Kidney (tissue), 14 donors: ENCODE data around the gene ARHGAP22. TPM values are rescaled to one million over a fixed set of nuclear protein-coding genes. Genes with fewer than 3 reads are reported as not detected.

Experiments
- DNase-seq, 5 donors: peaks; one replicate each; pipeline ENCODE4 v3.0.0-alpha.2; 2013 to 2020
- FAIRE-seq: peaks from 2 replicates; lab custom pipeline; 2012; peaks lifted over from hg19 to GRCh38; lab: Jason Lieb, UNC
- H3K27ac ChIP-seq, 2 donors: one replicate each; pipeline ENCODE4 v1.7.0; 2013; ENCODE audit warnings: low read depth in 2 of 2, low read length in 2 of 2, inconsistent platforms in 1 of 2
- H3K27me3 ChIP-seq: one replicate; pipeline ENCODE4 v1.7.1; 2013; ENCODE audit warnings: low read length, inconsistent platforms; ENCODE audit not compliant: control insufficient read depth, insufficient read depth
- H3K36me3 ChIP-seq, 3 donors: one replicate each; pipeline versions ENCODE4 v1.7.0 to v1.7.1; 2013; ENCODE audit warnings: low read length in 3 of 3, control low read depth in 1 of 3, inconsistent platforms in 1 of 3; ENCODE audit not compliant: insufficient read depth in 3 of 3, control insufficient read depth in 2 of 3
- H3K4me1 ChIP-seq, 3 donors: one replicate each; pipeline versions ENCODE4 v1.7.0 to v1.7.1; 2013; ENCODE audit warnings: low read length in 3 of 3, inconsistent platforms in 1 of 3, low read depth in 1 of 3; ENCODE audit not compliant: control insufficient read depth in 2 of 3, insufficient read depth in 2 of 3
- H3K4me3 ChIP-seq, 3 donors: one replicate each; pipeline versions ENCODE4 v1.7.0 to v1.8.1; 2013; ENCODE audit warnings: low read length in 3 of 3, control low read depth in 1 of 3, inconsistent platforms in 1 of 3
- H3K9ac ChIP-seq, 3 donors: one replicate each; pipeline versions ENCODE4 v1.7.0 to v1.7.1; 2013; ENCODE audit warnings: low read length in 3 of 3, control low read depth in 1 of 3, inconsistent platforms in 1 of 3
- H3K9me3 ChIP-seq, 3 donors: one replicate each; pipeline versions ENCODE4 v1.7.0 to v1.7.1; 2013; ENCODE audit warnings: low read length in 3 of 3, control low read depth in 1 of 3, inconsistent platforms in 1 of 3; ENCODE audit not compliant: control insufficient read depth in 2 of 3, insufficient read depth in 1 of 3
- intact Hi-C: fragments of 100-400 bp; cut with DNase I; formaldehyde crosslinking; loops from one replicate; pipeline ENCODE4 v1.11.1; 2022
- polyA plus RNA-seq: library from polyadenylated mRNA; stranded (reverse); fragments of 350-450 nt; fragmentation: Illumina TruSeq; extraction: RNeasy Lipid Tissue Mini Kit (QIAGEN cat#74804); gene quantifications from one replicate; pipeline ENCODE4 v1.2.3, GENCODE V29; 2014; ENCODE audit warnings: low read depth, low replicate concordance; ENCODE audit not compliant: insufficient read depth
- total RNA-seq: library from RNA; stranded (reverse); fragmentation: NEBNext Ultra II Directional; extraction: Animal tissue kit (Norgen Biotek cat#: 25700); gene quantifications from one replicate; pipeline ENCODE4 v1.2.1, GENCODE V29; 2021
- TF ChIP-seq, protein P1 (sequence below): IDR thresholded peaks from 3 replicates; pipeline ENCODE4 v1.5.1; 2012; ENCODE audit warnings: mild to moderate bottlenecking, moderate library complexity, borderline replicate concordance; ENCODE audit not compliant: insufficient read depth; ENCODE audit errors: extremely low read depth
- donor health status: control.
- donor health status: control.
- donor health status: control.
- donor health status: control.
- donor health status: control.
- donor health status: DM: yes; HTN: yes; CAD: no.
- donor health status: Normal renal cell carcinoma (clear cell type).

The ARHGAP22 gene
- total and polyA plus RNA-seq, 2 donors from 2014 or later = 0.62 to 6.6 TPM

DNA sequence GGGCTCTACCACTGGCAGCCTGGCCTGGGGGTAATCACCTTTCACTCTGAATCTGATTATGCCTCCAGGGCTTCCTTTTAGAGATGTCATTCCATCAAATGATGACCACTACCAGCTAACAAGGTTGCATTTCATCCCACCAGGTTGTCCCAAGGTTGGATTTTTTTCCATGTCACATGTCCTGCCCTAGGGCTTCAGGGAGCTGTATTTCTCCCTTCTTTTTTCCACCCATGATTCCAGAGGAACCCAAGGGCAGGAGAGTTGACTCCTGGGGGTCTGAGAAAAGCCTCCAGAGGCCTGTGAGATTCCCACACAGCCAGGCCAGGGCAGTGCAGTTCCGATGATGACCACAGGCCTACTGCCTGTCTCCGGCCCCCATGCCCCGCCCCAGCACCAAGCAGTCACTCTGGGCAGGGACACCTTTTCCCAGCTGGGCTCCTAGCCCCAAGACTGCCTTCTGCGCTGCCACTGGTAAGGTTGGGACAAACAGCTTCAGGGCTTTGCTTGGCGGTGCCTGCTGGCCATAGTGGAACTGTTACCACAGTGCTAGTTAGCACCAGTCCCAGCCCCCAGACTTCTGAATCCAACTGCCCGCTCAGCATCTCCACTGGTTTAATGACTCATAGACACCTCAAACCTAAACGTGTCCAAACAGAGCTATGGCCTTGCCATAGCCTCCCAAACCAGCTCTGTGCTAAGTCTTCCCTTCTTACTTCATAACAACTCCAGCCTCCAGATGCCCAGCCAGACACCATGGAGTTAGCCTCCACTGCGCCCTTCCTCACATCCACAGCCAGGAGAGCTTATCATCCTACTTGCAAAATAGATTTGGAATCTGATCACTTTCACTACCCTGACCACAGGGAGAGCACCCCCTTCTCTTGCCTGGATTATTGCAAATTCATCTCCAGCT is 133.7 kb downstream of the ARHGAP22 start:
- Histone ChIP-seq H3K4me1 (peaks cover 0 to 4% (median 0%) of the 10 kb centered on the region in 3 donors), H3K9me3 (no peaks in the 10 kb centered on the region), H3K4me3 (no peak overlapping the region), H3K9ac (no peak overlapping the region), H3K36me3 (no peaks in the 10 kb centered on the region), H3K27me3 (no peaks in the 10 kb centered on the region), H3K27ac (no peak overlapping the region)
- intact Hi-C loops = no loop called here
- FAIRE-seq (no peak), DNase-seq (peak in 3 of 5 donors; percentile 5 to 42 (median 41))
- TF ChIP-seq, protein P1, sequence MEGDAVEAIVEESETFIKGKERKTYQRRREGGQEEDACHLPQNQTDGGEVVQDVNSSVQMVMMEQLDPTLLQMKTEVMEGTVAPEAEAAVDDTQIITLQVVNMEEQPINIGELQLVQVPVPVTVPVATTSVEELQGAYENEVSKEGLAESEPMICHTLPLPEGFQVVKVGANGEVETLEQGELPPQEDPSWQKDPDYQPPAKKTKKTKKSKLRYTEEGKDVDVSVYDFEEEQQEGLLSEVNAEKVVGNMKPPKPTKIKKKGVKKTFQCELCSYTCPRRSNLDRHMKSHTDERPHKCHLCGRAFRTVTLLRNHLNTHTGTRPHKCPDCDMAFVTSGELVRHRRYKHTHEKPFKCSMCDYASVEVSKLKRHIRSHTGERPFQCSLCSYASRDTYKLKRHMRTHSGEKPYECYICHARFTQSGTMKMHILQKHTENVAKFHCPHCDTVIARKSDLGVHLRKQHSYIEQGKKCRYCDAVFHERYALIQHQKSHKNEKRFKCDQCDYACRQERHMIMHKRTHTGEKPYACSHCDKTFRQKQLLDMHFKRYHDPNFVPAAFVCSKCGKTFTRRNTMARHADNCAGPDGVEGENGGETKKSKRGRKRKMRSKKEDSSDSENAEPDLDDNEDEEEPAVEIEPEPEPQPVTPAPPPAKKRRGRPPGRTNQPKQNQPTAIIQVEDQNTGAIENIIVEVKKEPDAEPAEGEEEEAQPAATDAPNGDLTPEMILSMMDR = no peak

DNA sequence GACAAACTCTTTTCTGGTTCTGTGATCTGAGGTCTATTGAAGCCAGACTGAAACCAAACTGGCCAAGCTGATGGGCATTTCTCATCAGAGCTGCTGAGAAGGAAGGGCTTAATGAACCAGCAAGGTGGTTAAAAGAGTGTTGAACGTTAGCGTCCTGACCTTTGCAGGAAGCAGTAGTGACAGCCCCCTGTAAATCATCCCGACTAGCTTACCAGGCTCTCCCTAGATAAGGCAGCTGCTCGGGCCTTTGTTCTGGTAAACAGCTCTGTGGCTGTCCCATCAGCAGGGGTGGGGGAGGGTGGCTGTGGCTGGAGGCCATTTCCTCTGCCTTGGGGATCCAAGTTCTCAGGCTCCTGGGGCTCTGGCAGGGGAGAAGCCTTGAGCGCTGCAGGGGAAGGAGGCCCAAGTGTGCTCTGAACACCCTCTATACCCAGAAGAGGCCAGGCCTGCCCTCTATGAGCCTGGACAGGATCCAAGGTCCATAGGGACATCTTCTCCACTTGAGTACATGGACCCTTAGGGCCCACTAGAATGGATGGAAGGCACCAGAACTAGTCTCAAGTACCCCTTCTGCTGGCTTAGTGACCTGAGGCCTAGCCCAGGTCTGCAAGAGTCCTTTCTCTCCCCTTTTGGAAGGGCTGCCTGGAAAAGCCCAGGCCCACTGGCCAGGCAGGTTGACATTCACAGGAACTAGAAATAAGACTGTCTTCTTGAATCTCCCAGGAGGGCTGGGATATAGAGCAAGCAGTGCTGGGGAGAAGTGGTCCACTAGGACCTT is 134.6 kb downstream of the ARHGAP22 start:
- H3K27ac ChIP-seq = no peak overlapping the region
- no peak overlapping the region for H3K4me3 ChIP-seq
- no peaks in the 10 kb centered on the region for H3K9me3 ChIP-seq
- H3K36me3 ChIP-seq = no peaks in the 10 kb centered on the region
- FAIRE-seq (no peak), DNase-seq (peak; percentile 38 to 94 (median 90))
- TF ChIP-seq, protein P1 = no peak
- peaks cover 0 to 4% (median 0%) of the 10 kb centered on the region in 3 donors for H3K4me1 ChIP-seq
- H3K27me3 ChIP-seq = no peaks in the 10 kb centered on the region
- intact Hi-C loops = no loop called here
- no peak overlapping the region for H3K9ac ChIP-seq

DNA sequence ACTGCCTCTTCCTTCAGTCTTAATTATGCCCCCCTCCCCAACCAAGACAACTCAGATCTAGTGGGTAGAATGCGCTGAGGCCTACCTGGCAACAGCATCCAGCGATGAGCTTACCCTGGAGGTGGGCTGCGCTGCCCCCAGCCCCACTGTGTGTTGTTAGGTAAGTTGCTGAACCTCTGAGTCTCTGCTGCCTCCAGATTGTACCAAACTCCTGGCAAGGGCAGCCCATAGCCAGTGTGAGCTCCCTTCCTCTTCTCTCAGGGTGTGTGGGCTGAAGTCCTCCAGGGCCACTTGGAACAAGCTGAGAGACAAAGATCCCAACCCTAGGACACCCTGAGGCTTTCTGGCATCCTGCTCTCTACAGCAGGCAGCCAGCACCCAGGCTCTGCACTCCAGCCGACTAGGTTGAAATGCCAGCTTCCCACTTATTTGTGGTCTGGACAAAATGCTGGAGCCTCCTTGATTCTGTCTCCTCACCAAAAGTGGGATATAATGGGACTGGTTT is 135.3 kb downstream of the ARHGAP22 start:
- H3K4me3 ChIP-seq = no peak overlapping the region
- H3K27ac ChIP-seq = no peak overlapping the region
- H3K9me3 ChIP-seq = no peaks in the 10 kb centered on the region
- peaks cover 0 to 4% (median 0%) of the 10 kb centered on the region in 3 donors for H3K4me1 ChIP-seq
- TF ChIP-seq, protein P1 = no peak
- H3K36me3 ChIP-seq = no peaks in the 10 kb centered on the region
- FAIRE-seq (no peak), DNase-seq (peak in 3 of 5 donors; percentile 9 to 35 (median 22))
- no peaks in the 10 kb centered on the region for H3K27me3 ChIP-seq
- no peak overlapping the region for H3K9ac ChIP-seq
- intact Hi-C loops = no loop called here
